Nephron progenitor cell (in vitro differentiated cells): Measurements from ENCODE around the gene TTPAL.

Experiments used
- DNase-seq: peaks from one replicate; pipeline ENCODE4 v3.0.0; 2021
- H3K27ac Mint-ChIP-seq: 2 replicates; pipeline ENCODE4 v1.8.0; 2021; ENCODE audit warnings: mild to moderate bottlenecking, moderate library complexity, mixed read lengths
- H3K27me3 Mint-ChIP-seq: 2 replicates; pipeline ENCODE4 v1.8.0; 2021; ENCODE audit warnings: mild to moderate bottlenecking, low read depth, mixed read lengths; ENCODE audit not compliant: poor library complexity
- H3K36me3 Mint-ChIP-seq: 2 replicates; pipeline ENCODE4 v1.8.0; 2021; ENCODE audit warnings: low read depth, mixed read lengths
- H3K4me1 Mint-ChIP-seq: 2 replicates; pipeline ENCODE4 v1.8.0; 2021; ENCODE audit warnings: mixed read lengths
- H3K4me3 Mint-ChIP-seq: 2 replicates; pipeline ENCODE4 v1.8.0; 2021; ENCODE audit warnings: mild to moderate bottlenecking, moderate library complexity, mixed read lengths
- H3K9me3 Mint-ChIP-seq: 2 replicates; pipeline ENCODE4 v1.8.0; 2021; ENCODE audit warnings: mild to moderate bottlenecking, moderate library complexity, mixed read lengths
- CTCF ChIP-seq: fragments of 200-600 bp; sonication (generic); IDR thresholded peaks from 2 replicates; pipeline ENCODE4 v1.5.0; 2021; ENCODE audit warnings: antibody characterized with exemption

TTPAL gene

GRCh38 chr20:44475694-44476560, at the start of gene TTPAL:
Gene TTPAL, plus strand, starts transcription at chr20:44475874. Its CDS starts 4,126 bp downstream, at chr20:44480000.
- peaks cover 8% of the 10 kb centered on the region for H3K27me3 Mint-ChIP-seq
- no peak within 1 kb of the TSS for H3K27ac Mint-ChIP-seq
- no peak for TF ChIP-seq CTCF
- H3K4me3 Mint-ChIP-seq: peak within 1 kb of the TSS; percentile 93
- peak; percentile 87 for DNase-seq
- no peaks in the 10 kb centered on the region for H3K9me3 Mint-ChIP-seq
- H3K4me1 Mint-ChIP-seq: peaks cover 39% of the 10 kb centered on the region
- H3K36me3 Mint-ChIP-seq: peaks cover 7% of the 10 kb centered on the region

GRCh38 chr20:44425923-44426322, 49.8 kb upstream of the TTPAL start:
- no peaks in the 10 kb centered on the region for H3K4me1 Mint-ChIP-seq
- H3K4me3 Mint-ChIP-seq: no peak overlapping the region
- peaks cover 3% of the 10 kb centered on the region for H3K27me3 Mint-ChIP-seq
- no peak overlapping the region for H3K27ac Mint-ChIP-seq
- TF ChIP-seq CTCF: no peak
- DNase-seq: no peak
- H3K36me3 Mint-ChIP-seq: no peaks in the 10 kb centered on the region
- no peaks in the 10 kb centered on the region for H3K9me3 Mint-ChIP-seq

GRCh38 chr20:44426879-44427790, 48.5 kb upstream of the TTPAL start:
- H3K27ac Mint-ChIP-seq: no peak overlapping the region
- no peaks in the 10 kb centered on the region for H3K36me3 Mint-ChIP-seq
- TF ChIP-seq CTCF: no peak
- H3K4me1 Mint-ChIP-seq: no peaks in the 10 kb centered on the region
- DNase-seq: no peak
- H3K4me3 Mint-ChIP-seq: no peak overlapping the region
- H3K9me3 Mint-ChIP-seq: no peaks in the 10 kb centered on the region
- peaks cover 4% of the 10 kb centered on the region for H3K27me3 Mint-ChIP-seq

- H3K36me3 Mint-ChIP-seq: no peaks in the 10 kb centered on the region
- no peak overlapping the region for H3K4me3 Mint-ChIP-seq
- TF ChIP-seq CTCF: no peak
Measured at GRCh38 chr20:44427804-44428173, 47.9 kb upstream of the TTPAL start.

GRCh38 chr20:44428174-44429016, 47.3 kb upstream of the TTPAL start:
- no peak for TF ChIP-seq CTCF

More at GRCh38 chr20:44427804-44428173, 47.9 kb upstream of the TTPAL start:
- H3K27ac Mint-ChIP-seq: no peak overlapping the region
- no peaks in the 10 kb centered on the region for H3K4me1 Mint-ChIP-seq
- no peak for DNase-seq
- peaks cover 7% of the 10 kb centered on the region for H3K27me3 Mint-ChIP-seq
- H3K9me3 Mint-ChIP-seq: no peaks in the 10 kb centered on the region

More at GRCh38 chr20:44428174-44429016, 47.3 kb upstream of the TTPAL start:
- Mint-ChIP-seq H3K27ac (no peak overlapping the region), H3K4me1 (no peaks in the 10 kb centered on the region), H3K4me3 (no peak overlapping the region), H3K27me3 (peaks cover 11% of the 10 kb centered on the region), H3K9me3 (no peaks in the 10 kb centered on the region), H3K36me3 (no peaks in the 10 kb centered on the region)
- no peak for DNase-seq
